ENCODE measurements around the gene VPS26B.

- TF ChIP-seq CTCF (IDR thresholded peaks at IDR 0.05; ENCODE audit: extremely low read depth in 1 of 2, insufficient read depth in 1 of 2, low read depth in 1 of 2, low read length in 2 of 2) (no peak), EZH2 (IDR thresholded peaks at IDR 0.05; ENCODE audit: borderline replicate concordance, low read depth, low read length, severe bottlenecking) (no peak), GATA2 (IDR thresholded peaks at IDR 0.05; ENCODE audit: insufficient read depth, insufficient read length, low read depth, low read length) (no peak)
Observed at GRCh38 chr11:134223836-134224709, at the start of gene VPS26B, which contains the start of gene NCAPD3.
